Effector CD4-positive, alpha-beta T cell (primary cell): Measurements from ENCODE around the gene DNAH17.
"Not testable (repeated sequence)": the region's sequence is repeated elsewhere in the genome, so short reads cannot be mapped to it uniquely, and the experiment has no call there.

Experiments
- DNase-seq: peaks from one replicate; pipeline ENCODE4 v3.0.0-alpha.2; 2020

Gene DNAH17

GRCh38 chr17:78522031-78522809 is 55.0 kb downstream of the DNAH17 start:
- DNase-seq, result no peak

DNA sequence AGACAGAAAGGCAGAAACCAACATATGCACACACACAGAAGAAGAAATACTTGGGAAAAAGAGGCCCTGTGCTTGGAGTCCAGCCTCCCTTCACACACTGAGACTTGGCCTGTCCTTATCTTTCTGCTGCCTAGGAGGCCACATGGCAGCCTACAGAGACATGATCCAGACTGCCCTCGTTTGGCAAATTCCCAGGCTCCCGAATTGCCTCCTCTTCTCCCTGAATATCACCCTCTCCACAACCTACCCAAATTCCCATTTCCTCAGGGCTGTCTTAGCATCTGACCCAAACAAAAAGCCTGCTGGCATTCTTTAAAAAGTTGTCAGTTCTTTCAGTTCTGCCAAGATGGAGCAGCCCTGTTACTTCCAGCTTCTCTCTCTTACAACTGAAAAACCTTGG is 59.8 kb downstream of the DNAH17 start:
- no peak for DNase-seq

DNA sequence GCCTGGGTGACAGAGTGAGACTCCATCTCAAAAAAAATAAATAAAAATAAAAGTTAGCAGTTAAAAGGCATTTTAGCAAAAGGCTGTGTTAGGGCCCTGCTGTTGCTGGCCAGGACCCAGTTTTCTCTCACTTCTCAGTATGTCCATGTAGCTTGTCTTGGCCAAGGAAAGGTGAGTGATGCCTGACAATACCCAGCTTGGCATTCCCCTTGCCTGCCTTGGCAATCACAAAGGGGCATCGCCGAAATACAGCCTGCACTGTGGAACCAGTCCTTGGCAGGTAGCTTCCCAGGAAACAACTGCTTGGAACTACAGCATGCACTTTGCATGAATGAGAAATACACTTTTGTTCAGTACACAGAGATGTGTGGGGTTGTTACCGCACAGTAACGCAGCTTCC is 61.7 kb downstream of the DNAH17 start:
- DNase-seq, result no peak

GRCh38 chr17:78514521-78514920 is 62.7 kb downstream of the DNAH17 start:
- DNase-seq, result no peak

DNA sequence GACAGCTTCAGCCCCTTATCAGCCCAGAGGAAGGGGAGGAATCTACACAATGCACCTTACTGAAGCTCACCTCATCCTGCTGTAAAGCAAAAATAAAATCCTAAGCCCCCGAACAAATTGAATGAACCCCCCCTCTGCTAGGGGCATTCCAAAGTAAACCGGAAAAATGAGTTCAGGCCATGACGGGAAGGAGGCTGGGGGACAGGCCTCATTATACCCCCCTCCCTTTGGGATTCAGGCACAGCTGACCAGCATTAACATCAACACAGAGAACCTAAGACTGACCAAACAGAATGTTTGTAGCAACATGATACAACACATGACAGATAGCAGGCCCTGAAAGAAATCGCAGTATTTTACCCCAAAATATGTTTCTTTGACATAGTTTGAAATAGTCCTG is 64.2 kb downstream of the DNAH17 start:
- DNase-seq, result no peak

- DNase-seq, result no peak
Observed at GRCh38 chr17:78510141-78511075, 66.8 kb downstream of the DNAH17 start.

DNA sequence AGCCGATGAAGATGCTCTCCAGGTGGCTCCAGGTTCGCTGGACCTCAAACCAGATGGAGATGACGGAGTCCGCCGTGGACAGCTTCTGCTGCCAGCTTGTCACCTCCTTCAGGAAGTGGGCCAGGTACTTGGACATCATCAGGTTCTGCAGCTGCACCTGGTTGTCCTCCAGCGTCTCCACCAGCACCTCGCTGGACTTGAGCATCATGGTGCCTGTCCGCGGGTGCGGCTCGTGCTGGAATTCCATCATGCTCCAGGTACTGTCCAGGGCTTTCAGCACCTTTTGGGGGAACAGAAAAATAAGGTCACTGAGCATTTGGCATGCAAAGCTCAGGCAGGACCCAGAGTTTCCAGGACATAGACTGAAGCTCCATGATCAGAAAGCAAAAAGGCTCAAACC is 69.7 kb downstream of the DNAH17 start:
- DNase-seq, result no peak

GRCh38 chr17:78506454-78507309 is 70.5 kb downstream of the DNAH17 start:
- DNase-seq, result no peak

GRCh38 chr17:78504156-78504925 is 72.9 kb downstream of the DNAH17 start:
- no peak for DNase-seq

- not testable (repeated sequence) for DNase-seq
Observed at GRCh38 chr17:78503388-78503787, 73.8 kb downstream of the DNAH17 start.

GRCh38 chr17:78502611-78503148 is 74.5 kb downstream of the DNAH17 start:
- no peak for DNase-seq

GRCh38 chr17:78501241-78502036 is 75.8 kb downstream of the DNAH17 start:
- no peak for DNase-seq

DNA sequence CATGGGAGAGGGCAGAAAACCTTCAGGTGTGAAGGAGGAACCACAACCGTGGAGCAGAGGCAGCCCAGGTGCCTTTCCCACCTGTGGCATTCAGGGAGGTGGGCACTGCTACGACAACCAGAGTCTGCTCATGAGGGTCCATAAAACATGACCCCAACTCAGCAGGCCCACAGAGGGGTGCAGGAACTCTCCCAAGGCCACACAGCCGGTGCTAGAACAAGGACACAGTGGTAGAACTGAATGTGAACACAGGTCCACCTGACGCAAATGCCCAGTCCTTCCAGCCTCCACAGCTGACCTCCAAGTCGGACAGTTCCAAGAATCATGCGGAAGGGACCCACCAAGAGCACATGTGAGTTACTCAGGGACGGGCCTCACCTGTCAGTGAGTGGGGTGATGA is 76.4 kb downstream of the DNAH17 start:
- DNase-seq, result no peak

DNA sequence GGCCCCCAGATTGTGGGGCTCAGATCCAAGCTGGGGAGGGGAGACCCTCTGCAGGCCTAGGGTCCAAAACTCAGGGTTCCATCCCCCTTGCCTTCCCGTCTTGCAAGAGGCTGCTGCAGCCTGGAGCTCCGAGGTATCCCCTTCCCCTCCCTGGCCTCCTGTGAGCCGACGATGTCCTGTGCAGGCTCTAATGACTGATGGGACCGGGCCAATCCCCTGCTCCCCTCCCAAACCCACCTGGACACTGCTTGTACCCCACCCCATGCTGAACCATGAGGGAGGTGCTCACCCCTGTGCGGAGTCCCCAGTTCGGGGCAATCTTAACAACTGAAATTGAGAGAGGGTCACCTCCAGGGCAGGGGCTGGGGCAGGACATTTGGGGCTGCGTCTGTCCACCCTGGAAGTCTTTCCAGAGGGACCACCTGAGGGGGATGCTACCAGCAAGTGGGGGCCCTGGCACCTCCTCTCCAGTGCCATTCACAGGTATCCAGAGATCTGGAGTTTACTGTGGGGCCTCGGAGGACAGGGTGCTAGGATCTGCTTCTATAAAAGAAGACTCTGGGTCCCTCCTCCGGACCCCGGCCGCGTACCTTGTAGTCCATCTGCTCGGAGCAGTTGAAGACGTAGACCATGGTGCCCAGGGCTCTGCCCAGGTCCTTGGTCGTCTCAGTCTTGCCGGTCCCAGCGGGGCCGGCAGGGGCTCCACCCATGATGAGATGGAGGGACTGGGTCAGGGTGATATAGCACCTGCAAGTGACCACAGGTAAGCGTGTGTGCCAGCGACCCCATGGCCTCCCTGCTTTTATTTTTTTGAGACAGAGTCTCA is 77.3 kb downstream of the DNAH17 start:
- no peak for DNase-seq

DNA sequence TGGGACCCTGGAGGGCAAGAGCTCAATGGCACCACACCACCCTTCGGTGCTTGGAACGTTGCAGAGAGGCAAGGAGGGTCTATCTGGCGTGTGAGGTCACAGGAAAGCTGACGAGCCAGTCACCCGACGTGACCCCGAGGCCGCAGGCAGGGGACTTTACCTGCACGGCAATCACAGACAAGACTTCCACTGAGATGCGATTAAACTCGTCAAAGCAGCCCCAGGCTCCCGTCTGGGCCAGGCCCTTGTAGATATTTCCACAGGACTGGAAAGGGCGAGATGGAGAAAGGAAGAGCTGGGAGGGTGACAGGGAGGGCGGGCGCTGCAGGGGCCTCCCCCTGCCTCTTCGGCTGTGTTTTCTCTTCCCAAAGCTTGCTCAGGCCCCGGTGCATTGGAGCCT is 78.3 kb downstream of the DNAH17 start:
- no peak for DNase-seq

DNA sequence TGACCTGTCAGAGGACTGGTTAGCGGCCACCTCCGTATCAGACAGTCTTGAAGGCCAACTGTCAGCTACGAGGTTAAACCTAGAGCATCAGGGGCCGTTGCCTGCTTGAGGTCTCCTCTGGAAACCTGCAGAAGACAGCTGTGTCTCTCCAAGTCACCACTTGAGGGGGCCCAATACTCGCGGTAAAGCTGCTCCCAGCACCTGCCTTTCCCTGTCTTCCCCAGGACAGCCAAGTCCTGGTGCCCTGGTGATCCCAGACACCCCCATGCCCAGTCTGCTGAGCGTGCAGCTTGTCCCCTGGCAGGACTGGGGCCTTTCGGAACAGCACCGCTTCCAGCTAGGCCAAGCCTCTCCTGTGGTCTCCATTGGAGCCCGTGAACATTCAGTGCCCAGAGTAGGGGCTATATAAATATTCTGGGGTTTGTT is 80.1 kb downstream of the DNAH17 start:
- DNase-seq, result peak; percentile 31

- no peak for DNase-seq
Observed at GRCh38 chr17:78496311-78496710, 80.9 kb downstream of the DNAH17 start.

- DNase-seq, result no peak
Observed at GRCh38 chr17:78495634-78496033, 81.6 kb downstream of the DNAH17 start.

DNA sequence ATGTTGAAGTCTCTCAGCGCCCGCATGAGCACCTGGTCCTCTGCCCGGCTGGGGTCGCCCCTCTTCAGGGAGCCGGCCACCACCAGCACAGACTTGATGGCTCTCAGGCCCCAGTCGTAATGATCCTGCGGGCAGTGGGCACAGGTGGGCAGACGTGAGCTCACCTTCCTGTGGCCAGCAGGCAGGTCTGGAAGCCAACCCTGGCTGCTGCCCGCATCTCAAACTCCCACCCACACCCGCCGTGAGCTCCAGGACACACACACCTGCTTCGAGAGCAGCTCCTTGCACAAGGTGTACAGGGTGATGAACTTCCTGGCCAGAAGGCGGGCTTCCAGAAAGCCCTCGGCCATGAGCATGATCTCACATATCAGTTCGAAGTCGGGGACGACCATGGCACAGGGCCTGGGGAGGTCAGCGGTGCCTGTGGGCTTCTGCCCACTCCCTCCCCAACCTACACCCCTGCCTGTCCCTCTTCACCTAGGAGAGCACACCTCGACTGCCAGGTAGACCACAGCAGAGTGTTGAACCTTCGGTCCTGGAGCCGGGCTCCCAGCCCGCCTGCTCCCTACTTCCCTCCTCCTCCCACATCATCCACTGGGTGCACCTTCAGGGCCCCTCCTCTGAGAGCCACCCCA is 82.4 kb downstream of the DNAH17 start:
- DNase-seq, result no peak
